BJ (cell line): Measurements from ENCODE around the gene RABAC1. TPM values are rescaled to one million over a fixed set of nuclear protein-coding genes. Genes with fewer than 3 reads are reported as not detected.

Source experiments
- CTCF ChIA-PET: fragments of 350-600 bp; formaldehyde crosslinking; extraction: SDS; loops from one replicate; lab custom pipeline; 2021; ENCODE audit warnings: antibody characterized with exemption, inconsistent platforms; lab: Yijun Ruan, JAX
- POLR2A ChIA-PET: fragments of 300-600 bp; sonication (Branson Sonifier 250); formaldehyde crosslinking; extraction: SDS; loops from one replicate; lab custom pipeline; 2021; ENCODE audit warnings: antibody characterized with exemption; lab: Charles Lee
- DNase-seq: peaks from one replicate; pipeline ENCODE4 v3.0.0-alpha.2; 2011; ENCODE audit warnings: low read depth
- H3K27me3 ChIP-seq: 2 replicates; pipeline ENCODE4 v1.6.0; 2011; ENCODE audit warnings: low read length; ENCODE audit not compliant: control insufficient read depth, insufficient read depth
- H3K36me3 ChIP-seq: 2 replicates; pipeline ENCODE4 v1.5.1; 2011; ENCODE audit warnings: low read length; ENCODE audit not compliant: control insufficient read depth, insufficient read depth
- H3K4me3 ChIP-seq: 2 replicates; pipeline ENCODE4 v1.5.1; 2011; ENCODE audit warnings: low read depth, mild to moderate bottlenecking, control low read depth, low read length
- polyA plus RNA-seq: library from polyadenylated mRNA; depleted of rRNA; stranded (reverse); fragments of >200 nt; gene quantifications from 2 replicates; pipeline ENCODE4 v1.2.3, GENCODE V29; 2011
- TF ChIP-seq, protein P1 (sequence below): IDR thresholded peaks from 2 replicates; pipeline ENCODE4 v1.5.1; 2011; ENCODE audit warnings: low read depth, mild to moderate bottlenecking, control low read depth, inconsistent platforms, low read length, moderate library complexity; ENCODE audit not compliant: insufficient read depth

The RABAC1 gene
- polyA plus RNA-seq, 1 experiment, result 361 TPM

DNA sequence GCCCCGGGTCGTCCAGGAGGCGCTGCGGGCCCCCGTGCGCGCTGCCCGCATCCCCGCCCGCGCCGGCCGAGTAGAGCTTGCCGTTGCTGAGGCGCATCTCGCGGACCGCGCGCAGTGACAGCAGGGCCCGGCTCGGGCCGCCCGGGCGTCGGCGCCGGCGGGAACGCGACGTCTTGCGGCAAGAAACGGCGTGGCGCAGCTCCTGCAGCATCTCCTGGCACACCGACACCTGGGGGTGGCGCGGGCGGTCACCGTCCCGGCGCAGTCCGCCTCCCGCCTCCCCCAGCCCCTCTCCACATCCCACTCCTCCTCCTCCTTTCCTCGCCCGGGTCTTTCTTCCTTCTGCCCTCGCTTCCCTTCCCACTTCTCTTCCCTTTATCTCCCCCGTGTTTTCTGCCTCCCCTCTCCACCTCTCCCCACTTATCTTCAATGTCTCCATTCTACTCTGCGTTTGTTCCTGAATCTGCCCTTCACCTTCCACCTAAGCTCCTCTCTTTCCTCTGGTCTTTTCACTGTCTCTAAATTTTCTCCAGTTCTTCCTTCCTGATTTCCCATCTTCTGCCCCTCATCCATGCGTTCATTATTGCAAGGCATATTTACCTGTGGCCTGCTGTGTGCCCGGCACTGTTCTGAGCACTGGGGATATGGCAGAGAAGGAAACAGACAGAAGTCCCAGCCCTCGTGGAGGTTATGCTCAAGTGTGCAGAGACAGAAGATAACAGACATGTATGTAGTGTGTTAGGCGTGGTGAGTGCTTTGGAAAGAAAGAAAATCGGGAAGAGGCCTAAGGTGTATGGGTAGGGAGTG, 40.2 kb upstream of the RABAC1 start:
- no peak for DNase-seq
- no peak overlapping the region for H3K4me3 ChIP-seq
- peaks cover 31% of the 10 kb centered on the region for H3K27me3 ChIP-seq
- POLR2A ChIA-PET, result no interaction called here
- TF ChIP-seq, protein P1, sequence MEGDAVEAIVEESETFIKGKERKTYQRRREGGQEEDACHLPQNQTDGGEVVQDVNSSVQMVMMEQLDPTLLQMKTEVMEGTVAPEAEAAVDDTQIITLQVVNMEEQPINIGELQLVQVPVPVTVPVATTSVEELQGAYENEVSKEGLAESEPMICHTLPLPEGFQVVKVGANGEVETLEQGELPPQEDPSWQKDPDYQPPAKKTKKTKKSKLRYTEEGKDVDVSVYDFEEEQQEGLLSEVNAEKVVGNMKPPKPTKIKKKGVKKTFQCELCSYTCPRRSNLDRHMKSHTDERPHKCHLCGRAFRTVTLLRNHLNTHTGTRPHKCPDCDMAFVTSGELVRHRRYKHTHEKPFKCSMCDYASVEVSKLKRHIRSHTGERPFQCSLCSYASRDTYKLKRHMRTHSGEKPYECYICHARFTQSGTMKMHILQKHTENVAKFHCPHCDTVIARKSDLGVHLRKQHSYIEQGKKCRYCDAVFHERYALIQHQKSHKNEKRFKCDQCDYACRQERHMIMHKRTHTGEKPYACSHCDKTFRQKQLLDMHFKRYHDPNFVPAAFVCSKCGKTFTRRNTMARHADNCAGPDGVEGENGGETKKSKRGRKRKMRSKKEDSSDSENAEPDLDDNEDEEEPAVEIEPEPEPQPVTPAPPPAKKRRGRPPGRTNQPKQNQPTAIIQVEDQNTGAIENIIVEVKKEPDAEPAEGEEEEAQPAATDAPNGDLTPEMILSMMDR, result no peak
- H3K36me3 ChIP-seq, result no peaks in the 10 kb centered on the region
- CTCF ChIA-PET, result interaction anchor here (0.6 to 4.3 kb wide), 10 partner anchors 9 to 319 kb away, joined by 3 to 33 read pairs (median 7); no protein-coding TSS in a partner anchor

DNA sequence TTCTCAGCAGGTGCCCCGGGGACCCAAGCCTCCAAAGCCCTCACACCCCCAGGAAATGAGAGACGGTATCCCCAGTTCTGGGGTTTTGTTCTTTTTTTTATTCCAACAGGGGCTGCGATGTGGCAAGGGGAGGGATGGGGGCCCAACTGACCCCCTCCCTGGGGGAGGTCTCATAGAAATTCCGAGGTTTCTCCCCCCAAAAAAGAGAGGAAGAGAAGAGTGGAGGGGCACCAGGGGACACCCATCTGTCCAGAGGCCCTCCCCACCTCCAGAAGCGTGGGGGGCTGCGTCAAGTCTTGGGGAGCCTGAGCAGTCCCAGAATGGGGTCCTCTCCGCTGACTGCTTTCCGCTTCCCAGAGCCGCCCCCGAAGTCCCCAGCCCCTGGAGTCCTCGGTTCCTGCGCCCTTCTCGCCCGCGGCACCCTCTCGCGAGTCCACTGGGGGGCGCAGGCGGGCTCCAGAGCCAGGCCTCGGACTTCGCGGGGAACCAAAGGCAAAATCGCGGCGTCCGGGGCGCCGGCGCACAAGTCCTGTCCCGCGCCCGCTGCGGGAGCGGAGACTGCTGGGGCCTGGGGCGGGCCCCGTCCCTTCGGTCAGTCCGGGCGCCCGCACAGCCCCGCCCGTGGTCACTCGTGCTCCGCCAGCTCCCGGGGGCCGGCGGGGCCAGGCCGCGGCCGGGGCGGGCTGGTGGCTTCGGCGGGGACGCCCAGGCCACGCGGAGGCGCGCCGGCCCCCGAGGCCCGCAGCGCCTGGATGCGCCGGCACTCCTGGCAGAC, 39.3 kb upstream of the RABAC1 start:
- CTCF ChIA-PET, result interaction anchor here (0.6 to 4.3 kb wide), 12 partner anchors 10 to 382 kb away, joined by 3 to 33 read pairs (median 5); no protein-coding TSS in a partner anchor
- Histone ChIP-seq H3K36me3 (no peaks in the 10 kb centered on the region), H3K27me3 (peaks cover 34% of the 10 kb centered on the region), H3K4me3 (no peak overlapping the region; the same call in 1 of the 2 replicates)
- POLR2A ChIA-PET, result no interaction called here
- TF ChIP-seq, protein P1, result peak; percentile 86
- no peak for DNase-seq

DNA sequence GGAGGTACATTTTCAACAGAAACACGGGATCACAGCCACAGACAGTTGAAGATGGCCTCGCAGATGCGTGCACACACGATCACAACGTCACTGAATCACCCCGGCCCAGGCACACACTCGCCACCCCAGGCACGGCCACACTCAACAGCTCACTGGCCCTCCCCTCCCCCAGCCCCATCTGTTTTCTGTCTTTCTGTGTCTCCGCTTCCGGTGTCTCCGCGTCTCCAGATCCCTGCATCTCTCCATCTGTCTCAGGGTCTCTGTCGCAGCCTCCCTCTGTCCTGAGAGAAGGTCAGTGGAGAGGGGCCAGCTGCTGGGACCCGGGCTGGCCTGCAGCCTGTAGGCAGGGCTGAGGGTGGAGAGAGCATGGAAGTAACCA, 38.7 kb upstream of the RABAC1 start:
- no peaks in the 10 kb centered on the region for H3K36me3 ChIP-seq
- H3K4me3 ChIP-seq, result no peak overlapping the region
- ChIA-PET POLR2A (no interaction called here), CTCF (interaction anchor here (0.6 to 4.3 kb wide), 10 partner anchors 10 to 382 kb away, joined by 3 to 33 read pairs (median 4); no protein-coding TSS in a partner anchor)
- DNase-seq, result no peak
- TF ChIP-seq, protein P1, result no peak
- peaks cover 35% of the 10 kb centered on the region for H3K27me3 ChIP-seq

DNA sequence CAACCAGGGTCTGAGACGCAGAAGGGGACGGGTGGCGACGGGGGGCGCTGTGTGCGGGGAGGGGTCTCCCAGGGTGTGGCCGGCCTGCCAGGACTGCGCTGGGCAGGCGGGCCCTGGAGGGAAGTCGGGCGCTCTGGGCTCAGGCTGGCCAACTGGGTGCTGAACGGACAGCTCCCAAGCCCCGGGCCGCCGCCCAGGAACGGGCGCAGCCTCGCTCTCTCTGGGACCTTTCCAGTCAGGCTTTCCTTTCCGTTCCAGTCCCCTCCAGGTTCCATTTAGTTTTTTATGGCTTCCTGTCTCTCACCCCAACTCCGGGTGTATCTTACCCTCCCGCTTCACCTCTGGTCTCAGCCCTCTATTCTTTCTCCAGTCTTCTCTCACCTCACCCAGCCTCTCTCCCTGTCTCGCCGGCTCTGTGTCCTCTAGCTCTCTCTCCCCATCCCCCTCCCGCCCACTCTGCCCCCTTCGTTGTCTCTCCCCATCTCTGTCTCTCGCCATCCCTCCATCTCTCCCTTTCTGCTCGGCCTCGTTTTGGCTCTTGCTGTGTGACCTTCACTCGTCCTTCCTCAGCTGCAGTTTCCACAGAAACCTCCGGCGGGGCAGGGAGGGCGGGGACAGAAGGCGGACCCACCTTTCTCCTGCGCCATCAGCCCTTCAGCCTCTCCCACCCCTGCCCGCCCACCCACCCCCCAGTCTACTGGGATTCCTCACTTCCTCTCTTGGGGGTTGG, 38.2 kb upstream of the RABAC1 start:
- no peak overlapping the region for H3K4me3 ChIP-seq
- DNase-seq, result no peak
- H3K36me3 ChIP-seq, result no peaks in the 10 kb centered on the region
- peaks cover 35% of the 10 kb centered on the region for H3K27me3 ChIP-seq
- TF ChIP-seq, protein P1, result no peak
- POLR2A ChIA-PET, result interaction anchor here (0.6 kb wide), 1 partner anchor 35 kb away, joined by 9 read pairs; no protein-coding TSS in a partner anchor
- CTCF ChIA-PET, result interaction anchor here (0.6 to 4.3 kb wide), 11 partner anchors 10 to 383 kb away, joined by 3 to 33 read pairs (median 4); no protein-coding TSS in a partner anchor
